ENCODE data around the gene HOXB13.

The HOXB13 gene

DNA sequence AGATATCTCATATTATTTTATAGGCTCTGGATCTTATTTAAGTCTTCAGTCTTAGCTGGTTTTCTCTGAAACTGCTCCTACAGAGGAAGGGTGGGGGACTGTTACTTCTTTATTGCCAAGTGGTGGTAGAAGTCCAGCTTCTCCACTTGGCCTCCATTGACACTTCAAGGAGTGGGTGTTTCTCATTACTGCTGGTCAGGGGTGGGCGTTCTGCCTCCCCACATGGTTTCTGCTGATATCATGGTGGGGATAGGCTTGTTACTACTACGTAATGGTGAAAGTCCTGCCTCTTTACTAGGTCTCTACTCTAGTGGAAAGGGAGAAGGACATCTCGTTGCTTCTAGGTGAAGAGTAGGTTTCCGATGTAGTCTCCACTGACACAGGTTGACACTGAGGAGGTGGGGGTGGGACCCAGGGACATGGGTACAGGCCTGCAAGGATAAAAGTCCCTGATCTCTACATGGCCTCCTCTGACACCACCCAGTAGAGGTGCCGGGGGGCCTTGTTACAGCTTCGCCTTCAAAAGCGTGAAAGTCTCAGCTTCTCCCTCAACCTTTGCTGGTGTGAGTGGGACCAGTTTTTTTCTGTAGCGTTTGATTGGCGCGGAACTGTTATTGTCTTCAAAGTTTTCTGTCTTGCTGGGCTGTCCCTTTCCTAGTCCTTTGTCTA lies 26.6 kb downstream of the HOXB13 start:
- no peak for DNase-seq

DNA sequence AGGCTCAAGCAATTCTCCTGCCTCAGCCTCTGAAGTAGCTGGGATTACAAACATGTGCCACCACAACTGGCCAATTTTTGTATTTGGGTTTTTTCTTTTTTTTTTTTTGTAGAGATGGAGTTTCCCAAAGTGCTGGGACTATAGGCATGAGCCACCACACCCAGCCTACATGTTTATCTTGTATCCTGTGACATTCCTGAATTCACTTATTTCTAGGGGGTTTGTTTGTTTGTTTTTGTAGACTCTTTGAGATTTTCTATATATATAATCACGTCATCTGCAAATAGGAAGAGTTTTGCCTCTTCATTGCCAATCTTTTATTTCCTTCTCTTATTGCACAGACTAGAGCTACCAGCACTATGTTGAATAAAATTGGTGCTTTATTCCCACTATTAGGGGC lies 35.4 kb downstream of the HOXB13 start:
- DNase-seq, result no peak

DNA sequence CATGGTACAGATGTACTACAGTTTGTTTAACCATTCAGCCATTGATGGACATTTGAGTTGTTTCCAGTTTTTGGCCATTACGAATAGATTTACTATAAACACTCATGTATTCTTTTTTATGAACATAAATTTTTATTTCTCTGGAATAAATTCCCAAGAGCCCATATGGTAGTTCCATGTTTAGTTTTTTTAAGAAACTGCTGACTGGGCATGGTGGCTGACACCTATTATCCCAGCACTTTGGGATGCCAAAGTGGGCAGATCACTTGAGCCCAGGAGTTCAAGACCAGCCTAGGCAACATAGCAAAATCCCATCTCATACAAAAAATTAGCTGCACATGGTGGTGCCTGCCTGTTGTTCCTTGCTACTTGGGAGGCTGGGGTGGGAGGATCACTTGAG lies 36.5 kb downstream of the HOXB13 start:
- no peak for DNase-seq

DNA sequence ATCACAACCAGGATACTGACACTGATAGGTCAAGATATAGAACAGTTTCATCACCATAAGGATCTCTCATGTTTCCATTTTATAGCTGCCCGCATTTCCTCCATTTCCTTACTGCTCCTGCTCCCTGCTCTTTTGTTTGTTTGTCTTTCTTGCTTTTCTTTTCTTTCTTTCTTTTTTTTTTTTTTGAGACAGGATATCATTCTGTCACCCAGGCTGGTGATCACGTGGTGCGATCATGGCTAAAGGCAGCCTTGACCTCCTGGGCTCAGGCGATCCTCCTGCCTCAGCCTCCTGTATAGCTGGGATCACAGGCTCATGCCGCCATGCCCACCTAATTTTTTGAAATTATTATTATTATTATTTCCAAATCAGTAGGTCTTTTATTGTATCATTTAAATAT lies 37.9 kb downstream of the HOXB13 start:
- no peak for DNase-seq

DNA sequence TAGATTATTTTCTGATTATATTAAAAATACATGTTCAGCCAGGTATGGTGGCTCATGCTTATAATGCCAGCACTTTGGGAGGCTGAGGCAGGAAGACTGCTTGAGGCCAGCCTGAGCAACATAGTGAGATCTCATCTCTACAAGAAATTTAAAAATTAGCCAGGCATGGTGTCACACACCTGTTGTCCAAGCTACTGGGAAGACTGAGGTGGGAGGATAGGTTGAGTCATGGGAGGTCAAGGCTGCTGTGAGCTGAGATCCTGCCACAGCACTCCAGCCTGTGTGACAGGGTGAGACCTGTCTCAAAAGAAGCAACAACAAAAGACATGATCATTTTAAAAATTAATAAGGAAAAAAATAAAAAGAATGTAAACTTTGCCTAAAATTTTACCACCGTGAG lies 46.9 kb downstream of the HOXB13 start:
- no peak for DNase-seq

DNA sequence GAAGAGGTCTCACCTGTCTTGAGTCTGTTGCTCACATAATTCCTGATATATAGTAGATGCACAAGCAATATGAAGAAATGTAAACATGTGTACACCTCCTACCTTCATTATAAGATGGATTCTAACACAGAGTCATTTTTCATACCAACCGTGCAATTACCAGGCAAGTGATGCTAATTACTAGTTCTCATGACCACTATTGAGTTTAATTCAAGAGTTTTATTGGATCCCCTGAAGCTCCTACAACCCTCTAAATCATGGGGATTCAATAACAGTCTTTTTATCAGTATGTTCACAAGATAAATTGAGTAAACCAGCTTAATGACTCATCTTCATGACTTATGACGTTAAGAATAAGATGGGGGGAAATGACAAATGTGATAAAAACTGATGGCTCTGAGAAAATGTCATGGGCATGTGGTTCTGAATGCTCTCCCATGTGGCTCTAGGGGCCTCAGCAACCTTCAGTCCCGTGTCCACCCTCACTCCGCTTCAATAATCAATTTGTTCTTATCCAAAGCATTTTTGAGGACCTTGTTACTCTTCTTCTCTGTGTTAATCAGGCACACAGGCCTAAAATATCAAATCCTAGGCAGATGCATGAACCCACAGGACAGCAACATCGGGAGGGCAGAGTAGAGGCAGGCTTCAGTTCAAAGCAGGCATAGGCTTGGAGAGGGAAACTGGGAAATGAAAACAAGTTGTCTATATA lies 49.0 kb downstream of the HOXB13 start:
- DNase-seq, result no peak

DNA sequence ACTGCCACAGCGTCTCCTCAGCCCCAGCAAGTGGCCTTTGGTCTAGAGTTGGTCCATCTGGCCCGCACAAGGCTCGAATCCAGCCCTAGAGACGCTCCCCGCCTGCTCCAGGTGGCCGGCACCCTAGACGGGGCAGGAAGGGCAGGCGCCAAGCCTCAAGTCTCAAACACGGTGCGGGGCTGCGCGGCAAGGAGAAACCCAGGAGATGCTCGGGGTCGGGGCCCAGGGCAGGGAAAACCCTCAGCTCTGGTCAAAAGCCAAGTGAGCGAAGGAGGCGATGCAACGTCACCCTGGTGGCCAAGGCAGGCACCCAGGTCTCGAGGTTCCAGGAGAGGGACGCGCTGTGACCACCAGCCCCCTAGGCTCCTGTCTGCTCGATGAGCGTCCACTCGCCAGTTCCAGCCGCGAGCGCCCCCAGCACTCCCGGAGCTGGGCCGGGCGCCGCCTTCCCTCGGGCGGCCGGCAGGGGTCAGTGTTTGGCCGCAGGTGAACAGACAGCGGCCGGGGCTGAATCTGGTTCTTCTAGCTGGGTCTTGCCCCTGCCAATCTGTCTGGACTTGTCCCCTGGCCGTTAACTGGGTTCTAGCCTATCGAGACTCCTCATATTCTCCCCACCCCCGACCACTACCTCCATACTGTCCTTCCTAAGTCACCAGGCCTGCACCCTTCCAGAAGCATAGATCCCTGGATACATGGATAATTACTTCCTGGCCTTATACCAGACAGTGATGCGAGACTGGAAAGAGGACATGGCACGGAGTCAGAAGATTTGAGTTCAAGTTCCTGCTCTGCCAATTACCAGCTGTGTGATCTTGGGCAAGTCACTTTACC lies 50.2 kb downstream of the HOXB13 start:
- peak; percentile 53 to 75 for DNase-seq

DNA sequence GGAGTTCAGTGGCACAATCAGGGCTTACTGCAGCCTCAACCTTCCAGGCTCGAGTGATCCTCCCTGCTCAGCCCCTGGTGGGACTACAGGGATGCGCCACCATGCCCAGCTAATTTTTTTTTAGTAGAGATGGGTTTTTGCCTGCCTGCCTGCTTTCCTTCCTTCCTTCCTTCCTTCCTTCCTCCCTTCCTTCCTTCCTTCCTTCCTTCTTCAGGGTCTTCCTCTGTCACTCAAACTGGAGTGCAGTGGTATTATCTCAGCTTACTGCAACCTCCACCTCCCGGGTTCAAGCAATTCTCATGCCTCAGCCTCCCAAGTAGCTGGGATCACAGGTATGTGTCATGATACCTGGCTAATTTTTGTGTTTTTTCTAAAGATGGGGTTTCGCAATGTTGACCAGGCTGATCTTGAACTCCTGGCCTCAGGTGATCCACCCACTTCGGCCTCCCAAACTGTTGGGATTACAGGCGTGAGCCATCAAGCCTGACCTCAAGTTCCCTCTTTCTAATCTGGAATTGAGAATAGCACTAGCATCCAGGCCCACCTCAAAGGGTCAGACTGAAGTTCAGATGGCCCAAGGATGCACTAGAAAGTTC lies 51.5 kb downstream of the HOXB13 start:
- DNase-seq, result no peak
